WTC11 (cell line): ENCODE data around the gene GRK2.

ENCODE experiments used
- ATF1 ChIP-seq: sonication (generic); formaldehyde crosslinking; IDR thresholded peaks from 2 replicates; pipeline ENCODE4 v1.8.1; 2023; ENCODE audit warnings: mild to moderate bottlenecking, moderate library complexity, missing genetic modification reagents
- CBFB ChIP-seq: sonication (generic); formaldehyde crosslinking; IDR thresholded peaks from 2 replicates; pipeline ENCODE4 v1.8.1; 2022; ENCODE audit warnings: mild to moderate bottlenecking, low read depth, missing genetic modification reagents
- GRHL2 ChIP-seq: fragments of 250-450 bp; sonication (Bioruptor Pico); IDR thresholded peaks from 2 replicates; pipeline ENCODE4 v1.8.0; 2022; ENCODE audit warnings: mild to moderate bottlenecking, moderate library complexity; ENCODE audit not compliant: insufficient replicate concordance, severe bottlenecking
- NFYB ChIP-seq: sonication (generic); formaldehyde crosslinking; conservative IDR thresholded peaks from 2 replicates; pipeline ENCODE4 v1.8.0; 2022; ENCODE audit warnings: low read depth, missing genetic modification reagents
- NR3C1 ChIP-seq: sonication (generic); formaldehyde crosslinking; conservative IDR thresholded peaks from 2 replicates; pipeline ENCODE4 v1.8.1; 2023; ENCODE audit warnings: low read depth, mild to moderate bottlenecking, missing genetic modification reagents
- TEAD4 ChIP-seq: sonication (generic); formaldehyde crosslinking; IDR thresholded peaks from 2 replicates; pipeline ENCODE4 v1.8.0; 2022; ENCODE audit warnings: mild to moderate bottlenecking, missing genetic modification reagents
- TF ChIP-seq, protein P1 (sequence below): fragments of 200-600 bp; IDR thresholded peaks from 2 replicates; pipeline ENCODE4 v1.8.0; 2022; ENCODE audit warnings: antibody characterized with exemption
- TF ChIP-seq, protein P2 (sequence below): sonication (generic); formaldehyde crosslinking; IDR thresholded peaks from 2 replicates; pipeline ENCODE4 v1.8.0; 2023; ENCODE audit warnings: missing genetic modification reagents, mild to moderate bottlenecking, borderline replicate concordance
- TF ChIP-seq, protein P3 (sequence below): sonication (generic); formaldehyde crosslinking; IDR thresholded peaks from 2 replicates; pipeline ENCODE4 v1.8.1; 2022; ENCODE audit warnings: low read depth, mild to moderate bottlenecking, moderate library complexity, missing genetic modification reagents, borderline replicate concordance

DNA sequence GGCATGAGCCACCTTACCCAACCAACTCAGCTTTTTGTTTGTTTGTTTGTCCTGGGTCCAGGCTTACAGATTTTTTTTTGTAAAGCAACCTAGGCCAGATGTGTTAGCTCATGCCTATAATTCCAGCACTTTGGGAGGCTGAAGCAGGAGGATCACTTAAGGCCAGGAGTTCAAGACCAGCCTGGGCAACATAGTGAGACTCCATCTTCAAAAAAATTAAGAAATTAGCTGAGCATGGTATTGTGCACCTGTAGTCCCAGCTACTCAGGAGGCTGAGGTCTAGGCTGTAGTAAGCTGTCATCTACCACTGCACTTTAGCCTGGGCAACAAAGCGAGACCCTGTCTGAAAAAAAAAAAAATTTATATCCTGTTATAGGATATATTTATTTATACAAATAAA is 28.7 kb upstream of the GRK2 start:
- TF ChIP-seq, protein P1, sequence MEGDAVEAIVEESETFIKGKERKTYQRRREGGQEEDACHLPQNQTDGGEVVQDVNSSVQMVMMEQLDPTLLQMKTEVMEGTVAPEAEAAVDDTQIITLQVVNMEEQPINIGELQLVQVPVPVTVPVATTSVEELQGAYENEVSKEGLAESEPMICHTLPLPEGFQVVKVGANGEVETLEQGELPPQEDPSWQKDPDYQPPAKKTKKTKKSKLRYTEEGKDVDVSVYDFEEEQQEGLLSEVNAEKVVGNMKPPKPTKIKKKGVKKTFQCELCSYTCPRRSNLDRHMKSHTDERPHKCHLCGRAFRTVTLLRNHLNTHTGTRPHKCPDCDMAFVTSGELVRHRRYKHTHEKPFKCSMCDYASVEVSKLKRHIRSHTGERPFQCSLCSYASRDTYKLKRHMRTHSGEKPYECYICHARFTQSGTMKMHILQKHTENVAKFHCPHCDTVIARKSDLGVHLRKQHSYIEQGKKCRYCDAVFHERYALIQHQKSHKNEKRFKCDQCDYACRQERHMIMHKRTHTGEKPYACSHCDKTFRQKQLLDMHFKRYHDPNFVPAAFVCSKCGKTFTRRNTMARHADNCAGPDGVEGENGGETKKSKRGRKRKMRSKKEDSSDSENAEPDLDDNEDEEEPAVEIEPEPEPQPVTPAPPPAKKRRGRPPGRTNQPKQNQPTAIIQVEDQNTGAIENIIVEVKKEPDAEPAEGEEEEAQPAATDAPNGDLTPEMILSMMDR = no peak
- no peak for TF ChIP-seq GRHL2
- no peak for TF ChIP-seq ATF1 (CRISPR knock-in tag)
- TF ChIP-seq TEAD4 (CRISPR knock-in tag) = no peak
- no peak for TF ChIP-seq CBFB (CRISPR knock-in tag)
- no peak for TF ChIP-seq NR3C1
- no peak for TF ChIP-seq NFYB (CRISPR knock-in tag)
- TF ChIP-seq, protein P2, sequence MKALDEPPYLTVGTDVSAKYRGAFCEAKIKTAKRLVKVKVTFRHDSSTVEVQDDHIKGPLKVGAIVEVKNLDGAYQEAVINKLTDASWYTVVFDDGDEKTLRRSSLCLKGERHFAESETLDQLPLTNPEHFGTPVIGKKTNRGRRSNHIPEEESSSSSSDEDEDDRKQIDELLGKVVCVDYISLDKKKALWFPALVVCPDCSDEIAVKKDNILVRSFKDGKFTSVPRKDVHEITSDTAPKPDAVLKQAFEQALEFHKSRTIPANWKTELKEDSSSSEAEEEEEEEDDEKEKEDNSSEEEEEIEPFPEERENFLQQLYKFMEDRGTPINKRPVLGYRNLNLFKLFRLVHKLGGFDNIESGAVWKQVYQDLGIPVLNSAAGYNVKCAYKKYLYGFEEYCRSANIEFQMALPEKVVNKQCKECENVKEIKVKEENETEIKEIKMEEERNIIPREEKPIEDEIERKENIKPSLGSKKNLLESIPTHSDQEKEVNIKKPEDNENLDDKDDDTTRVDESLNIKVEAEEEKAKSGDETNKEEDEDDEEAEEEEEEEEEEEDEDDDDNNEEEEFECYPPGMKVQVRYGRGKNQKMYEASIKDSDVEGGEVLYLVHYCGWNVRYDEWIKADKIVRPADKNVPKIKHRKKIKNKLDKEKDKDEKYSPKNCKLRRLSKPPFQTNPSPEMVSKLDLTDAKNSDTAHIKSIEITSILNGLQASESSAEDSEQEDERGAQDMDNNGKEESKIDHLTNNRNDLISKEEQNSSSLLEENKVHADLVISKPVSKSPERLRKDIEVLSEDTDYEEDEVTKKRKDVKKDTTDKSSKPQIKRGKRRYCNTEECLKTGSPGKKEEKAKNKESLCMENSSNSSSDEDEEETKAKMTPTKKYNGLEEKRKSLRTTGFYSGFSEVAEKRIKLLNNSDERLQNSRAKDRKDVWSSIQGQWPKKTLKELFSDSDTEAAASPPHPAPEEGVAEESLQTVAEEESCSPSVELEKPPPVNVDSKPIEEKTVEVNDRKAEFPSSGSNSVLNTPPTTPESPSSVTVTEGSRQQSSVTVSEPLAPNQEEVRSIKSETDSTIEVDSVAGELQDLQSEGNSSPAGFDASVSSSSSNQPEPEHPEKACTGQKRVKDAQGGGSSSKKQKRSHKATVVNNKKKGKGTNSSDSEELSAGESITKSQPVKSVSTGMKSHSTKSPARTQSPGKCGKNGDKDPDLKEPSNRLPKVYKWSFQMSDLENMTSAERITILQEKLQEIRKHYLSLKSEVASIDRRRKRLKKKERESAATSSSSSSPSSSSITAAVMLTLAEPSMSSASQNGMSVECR (CRISPR knock-in tag) = no peak
- TF ChIP-seq, protein P3, sequence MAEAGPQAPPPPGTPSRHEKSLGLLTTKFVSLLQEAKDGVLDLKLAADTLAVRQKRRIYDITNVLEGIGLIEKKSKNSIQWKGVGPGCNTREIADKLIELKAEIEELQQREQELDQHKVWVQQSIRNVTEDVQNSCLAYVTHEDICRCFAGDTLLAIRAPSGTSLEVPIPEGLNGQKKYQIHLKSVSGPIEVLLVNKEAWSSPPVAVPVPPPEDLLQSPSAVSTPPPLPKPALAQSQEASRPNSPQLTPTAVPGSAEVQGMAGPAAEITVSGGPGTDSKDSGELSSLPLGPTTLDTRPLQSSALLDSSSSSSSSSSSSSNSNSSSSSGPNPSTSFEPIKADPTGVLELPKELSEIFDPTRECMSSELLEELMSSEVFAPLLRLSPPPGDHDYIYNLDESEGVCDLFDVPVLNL (CRISPR knock-in tag) = no peak
